HepG2 (cell line): ENCODE data around the gene USP5. TPM values are rescaled to one million over a fixed set of nuclear protein-coding genes. Genes with fewer than 3 reads are reported as not detected.

ENCODE experiments used
- AKAP8 ChIP-seq: sonication (generic); formaldehyde crosslinking; IDR thresholded peaks from 2 replicates; pipeline ENCODE4 v1.5.1; 2020; ENCODE audit warnings: mild to moderate bottlenecking, missing genetic modification reagents
- BCL3 ChIP-seq: sonication (generic); formaldehyde crosslinking; IDR thresholded peaks from 2 replicates; pipeline ENCODE4 v1.5.1; 2020; ENCODE audit warnings: mild to moderate bottlenecking, missing genetic modification reagents, moderate library complexity
- DNMT3B ChIP-seq: conservative IDR thresholded peaks from 2 replicates; pipeline ENCODE4 v1.6.1; 2016; ENCODE audit warnings: missing biosample characterization, control low read depth
- ELK4 ChIP-seq: sonication (generic); formaldehyde crosslinking; IDR thresholded peaks from 2 replicates; pipeline ENCODE4 v1.9.0; 2021; ENCODE audit warnings: missing genetic modification reagents, borderline replicate concordance
- FOXK1 ChIP-seq: sonication (generic); formaldehyde crosslinking; IDR thresholded peaks from 2 replicates; pipeline ENCODE4 v1.4.0; 2020; ENCODE audit warnings: low read depth, missing genetic modification reagents, borderline replicate concordance
- GABPB1 ChIP-seq: IDR thresholded peaks from 2 replicates; pipeline ENCODE4 v1.6.1; 2016; ENCODE audit warnings: mild to moderate bottlenecking, missing genetic modification reagents, moderate library complexity, missing compliant biosample characterization
- HNRNPLL ChIP-seq: fragments of 200-400 bp; formaldehyde crosslinking; IDR thresholded peaks from 2 replicates; pipeline ENCODE4 v1.6.1; 2017; ENCODE audit warnings: mild to moderate bottlenecking, low read depth, low read length; ENCODE audit not compliant: poor library complexity, severe bottlenecking
- IKZF4 ChIP-seq: sonication (generic); formaldehyde crosslinking; IDR thresholded peaks from 2 replicates; pipeline ENCODE4 v1.5.1; 2020; ENCODE audit warnings: borderline replicate concordance, mild to moderate bottlenecking, low read depth, missing genetic modification reagents; ENCODE audit errors: not compliant biosample characterization
- KDM2A ChIP-seq: sonication (generic); formaldehyde crosslinking; IDR thresholded peaks from 2 replicates; pipeline ENCODE4 v1.4.0; 2020; ENCODE audit warnings: low read depth, missing genetic modification reagents, borderline replicate concordance
- ONECUT2 ChIP-seq: sonication (generic); formaldehyde crosslinking; IDR thresholded peaks from 2 replicates; pipeline ENCODE4 v1.4.0; 2020; ENCODE audit warnings: missing genetic modification reagents
- POLR2G ChIP-seq: fragments of 200-400 bp; formaldehyde crosslinking; IDR thresholded peaks from 2 replicates; pipeline ENCODE4 v1.6.1; 2018; ENCODE audit warnings: mild to moderate bottlenecking, low read depth, low read length, moderate library complexity
- PREB ChIP-seq: sonication (generic); formaldehyde crosslinking; IDR thresholded peaks from 2 replicates; pipeline ENCODE4 v1.4.0; 2020; ENCODE audit warnings: missing genetic modification reagents
- RARA ChIP-seq: IDR thresholded peaks from 2 replicates; pipeline ENCODE4 v1.6.1; 2016; ENCODE audit warnings: missing genetic modification reagents, missing compliant biosample characterization
- TAF1 ChIP-seq: sonication (generic); formaldehyde crosslinking; IDR thresholded peaks from 2 replicates; pipeline ENCODE4 v1.4.0; 2020; ENCODE audit warnings: missing genetic modification reagents
- YY1 ChIP-seq: IDR thresholded peaks from 2 replicates; pipeline ENCODE4 v1.6.1; 2011; ENCODE audit warnings: low read length, low read depth, moderate library complexity, mild to moderate bottlenecking; ENCODE audit not compliant: insufficient read depth, insufficient replicate concordance
- ZBTB42 ChIP-seq: sonication (generic); formaldehyde crosslinking; IDR thresholded peaks from 2 replicates; pipeline ENCODE4 v1.5.0; 2020; ENCODE audit warnings: mild to moderate bottlenecking, missing genetic modification reagents
- ZMYM4 ChIP-seq: sonication (generic); formaldehyde crosslinking; IDR thresholded peaks from 2 replicates; pipeline ENCODE4 v1.8.1; 2023; ENCODE audit warnings: mild to moderate bottlenecking, missing genetic modification reagents
- ZNF143 ChIP-seq: sonication (generic); formaldehyde crosslinking; IDR thresholded peaks from 2 replicates; pipeline ENCODE4 v1.4.0; 2020; ENCODE audit warnings: missing genetic modification reagents
- ZNF782 ChIP-seq: sonication (generic); formaldehyde crosslinking; IDR thresholded peaks from 2 replicates; pipeline ENCODE4 v1.4.0; 2020; ENCODE audit warnings: missing genetic modification reagents, mild to moderate bottlenecking, borderline replicate concordance
- polyA plus RNA-seq, 8 experiments: library from polyadenylated mRNA; depleted of rRNA in 3 of 8; stranded (reverse) in 7 of 8; unstranded in 1 of 8; fragments of >200 nt; fragmentation: Illumina TruSeq in 4 of 8; extraction: Trizol in 4 of 8; gene quantifications; 2 replicates each; pipeline versions ENCODE4 v1.2.1 to v1.2.3, GENCODE V29; 2011 to 2016; ENCODE audit warnings: low read depth in 4 of 8, missing spikeins in 1 of 8, mixed read lengths in 1 of 8; ENCODE audit not compliant: insufficient read depth in 1 of 8
- total RNA-seq, 5 experiments: library from RNA; depleted of rRNA; stranded (reverse); fragments of >200 nt; fragmentation: Illumina TruSeq; extraction: Trizol; gene quantifications; 2 replicates each; pipeline ENCODE4 v1.2.3, GENCODE V29; 2016; ENCODE audit warnings: low read depth in 1 of 5

USP5 gene
- total and polyA plus RNA-seq, 2 of the 13 experiments (the other 11 are each of a cell fraction or from before 2014, with no cell fraction given): 39.6 to 56.0 TPM

GRCh38 chr12:6821591-6822425 is 30.1 kb upstream of the USP5 start, which contains the start of gene GPR162 (continued):
- no peak for TF ChIP-seq ZBTB42 (CRISPR knock-in tag)
- peak; percentile 50 for TF ChIP-seq KDM2A (CRISPR knock-in tag)
- peak; percentile 43 for TF ChIP-seq IKZF4 (CRISPR knock-in tag)
- no peak for TF ChIP-seq ZNF143 (CRISPR knock-in tag)
- peak; percentile 34 for TF ChIP-seq HNRNPLL
- peak; percentile 58; the same call in 1 of the 2 replicates for TF ChIP-seq BCL3 (CRISPR knock-in tag)
- peak; percentile 35 for TF ChIP-seq POLR2G
- no peak for TF ChIP-seq RARA
- no peak for TF ChIP-seq ZNF782 (CRISPR knock-in tag)
- TF ChIP-seq ELK4: no peak
- no peak for TF ChIP-seq YY1
- no peak for TF ChIP-seq FOXK1
- no peak for TF ChIP-seq PREB (CRISPR knock-in tag)
- no peak for TF ChIP-seq TAF1 (CRISPR knock-in tag)
- TF ChIP-seq ZMYM4 (CRISPR knock-in tag): no peak
- peak; percentile 85; the same call in 1 of the 2 replicates for TF ChIP-seq AKAP8 (CRISPR knock-in tag)
- no peak for TF ChIP-seq DNMT3B (CRISPR knock-in tag)
- peak; percentile 16; the same call in 1 of the 2 replicates for TF ChIP-seq GABPB1 (CRISPR knock-in tag)
- no peak for TF ChIP-seq ONECUT2 (CRISPR knock-in tag)
